ENCODE measurements around the gene OPN5.
"Not testable (repeated sequence)": the region's sequence is repeated elsewhere in the genome, so short reads cannot be mapped to it uniquely, and the experiment has no call there.

Gene OPN5, protein sequence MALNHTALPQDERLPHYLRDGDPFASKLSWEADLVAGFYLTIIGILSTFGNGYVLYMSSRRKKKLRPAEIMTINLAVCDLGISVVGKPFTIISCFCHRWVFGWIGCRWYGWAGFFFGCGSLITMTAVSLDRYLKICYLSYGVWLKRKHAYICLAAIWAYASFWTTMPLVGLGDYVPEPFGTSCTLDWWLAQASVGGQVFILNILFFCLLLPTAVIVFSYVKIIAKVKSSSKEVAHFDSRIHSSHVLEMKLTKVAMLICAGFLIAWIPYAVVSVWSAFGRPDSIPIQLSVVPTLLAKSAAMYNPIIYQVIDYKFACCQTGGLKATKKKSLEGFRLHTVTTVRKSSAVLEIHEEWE

DNA sequence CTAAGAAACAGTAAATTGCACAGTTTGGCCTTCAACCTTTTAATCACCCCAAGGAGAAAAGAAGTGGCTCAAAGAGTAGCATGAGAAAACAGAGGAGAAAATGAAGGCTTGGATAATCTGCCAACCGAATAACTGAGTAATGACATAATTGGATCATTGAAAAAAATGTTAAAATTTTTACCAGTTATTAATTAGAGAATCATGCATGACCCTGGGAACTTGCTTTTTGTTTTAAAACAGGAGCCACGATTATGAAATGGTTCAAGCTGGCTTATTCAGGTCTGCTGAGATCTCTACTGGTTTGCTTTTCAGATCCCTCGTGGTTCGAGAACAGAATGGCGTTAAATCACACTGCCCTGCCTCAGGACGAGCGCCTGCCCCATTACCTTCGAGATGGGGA, at the start of gene OPN5:
TSS of gene OPN5 (plus strand) at position 301 of the 400 bp plus-strand sequence. CDS start at position 336, 35 bp downstream.
- DNase-seq (ENCODE audit: low spot score), result no peak

DNA sequence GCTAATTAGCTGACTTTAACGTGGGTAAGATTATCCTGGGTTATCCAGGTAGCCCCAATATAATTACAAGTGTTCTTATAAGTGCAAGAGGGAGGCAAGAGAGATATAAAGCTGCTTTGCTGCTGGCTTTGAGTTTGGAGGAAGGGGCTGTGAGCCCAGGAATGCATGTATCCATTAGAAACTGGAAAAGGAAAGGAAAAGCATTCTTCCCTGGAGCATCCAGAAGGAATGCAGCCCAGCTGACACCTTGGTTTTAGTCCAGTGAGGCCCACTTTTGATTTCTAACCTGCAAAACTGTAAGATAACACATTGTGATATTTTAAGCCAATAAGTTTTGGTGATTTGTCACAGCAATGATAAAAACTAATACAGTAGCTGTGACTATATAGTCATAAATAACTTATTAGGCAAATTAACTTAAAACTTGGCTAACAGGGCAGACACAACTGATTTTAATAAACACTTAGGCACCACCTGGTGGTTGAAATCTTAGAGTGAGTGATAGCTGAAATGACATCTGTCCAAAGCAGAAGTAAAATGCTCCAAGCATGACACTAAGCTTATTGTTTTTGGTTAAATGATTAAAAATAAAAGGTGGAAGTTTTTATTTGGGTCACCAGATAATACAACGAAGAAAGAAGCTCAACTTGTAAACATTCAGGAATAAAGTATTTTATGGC, 47.8 kb upstream of the OPN5 start:
- no peak for DNase-seq (ENCODE audit: low spot score)

DNA sequence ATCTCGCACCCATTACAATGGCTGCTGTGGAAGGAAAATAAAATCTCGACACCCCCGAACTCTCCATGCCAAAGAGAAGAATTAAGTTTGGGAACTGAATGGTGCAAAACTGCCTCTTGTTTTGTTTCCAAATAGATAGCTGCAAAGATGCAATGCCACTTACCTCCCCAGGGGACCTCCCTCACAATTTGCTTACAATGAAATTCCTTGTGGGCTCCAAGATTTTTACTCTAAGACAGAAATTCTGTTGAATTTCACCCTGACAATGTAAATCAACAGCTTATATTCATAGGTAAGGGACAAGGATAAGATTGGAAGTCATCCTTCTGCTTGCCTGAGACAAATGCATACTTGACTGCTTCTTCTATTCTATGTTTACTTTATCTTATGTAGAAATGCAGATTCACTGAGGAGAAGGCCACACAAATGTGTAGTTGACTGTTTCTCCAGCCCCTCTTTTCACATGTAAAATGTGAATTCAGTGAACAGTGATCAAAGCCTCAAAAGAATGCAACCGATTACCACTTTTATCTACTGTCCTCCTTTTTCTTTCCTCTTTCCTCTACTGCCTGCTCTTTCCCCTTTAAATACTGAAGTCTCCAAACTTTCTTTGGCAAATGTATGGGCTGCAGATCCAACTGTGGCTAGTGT, 46.9 kb upstream of the OPN5 start:
- no peak for DNase-seq (ENCODE audit: low spot score)

DNA sequence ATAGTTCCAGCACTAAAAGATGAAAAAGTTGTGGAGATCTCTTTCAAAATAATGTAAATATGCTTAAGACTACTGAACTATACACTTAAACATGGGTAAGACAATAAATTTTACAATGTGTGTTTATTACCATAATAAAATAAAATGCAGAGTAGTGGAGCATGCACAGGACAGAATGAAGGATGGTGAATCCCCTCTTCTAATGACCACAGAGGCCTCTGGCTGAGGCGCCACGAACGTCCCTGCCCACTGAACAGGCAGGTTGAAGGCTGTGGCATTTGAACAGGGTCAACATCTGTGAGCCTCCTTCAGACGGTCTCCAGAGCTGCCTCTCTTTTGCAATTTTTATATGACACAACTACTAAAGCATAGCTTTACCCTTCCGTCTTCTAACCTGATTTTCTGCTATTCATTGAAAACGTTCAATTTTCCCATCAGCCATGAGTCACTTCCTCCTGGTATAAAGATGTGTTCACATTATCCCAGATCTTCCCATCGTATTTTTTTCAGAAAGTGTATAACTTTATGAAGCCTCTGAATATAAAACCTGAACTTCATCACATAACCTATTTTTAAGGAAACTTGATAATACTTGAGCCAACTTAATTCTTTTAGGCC, 45.6 kb upstream of the OPN5 start:
- no peak for DNase-seq (ENCODE audit: low spot score)

DNA sequence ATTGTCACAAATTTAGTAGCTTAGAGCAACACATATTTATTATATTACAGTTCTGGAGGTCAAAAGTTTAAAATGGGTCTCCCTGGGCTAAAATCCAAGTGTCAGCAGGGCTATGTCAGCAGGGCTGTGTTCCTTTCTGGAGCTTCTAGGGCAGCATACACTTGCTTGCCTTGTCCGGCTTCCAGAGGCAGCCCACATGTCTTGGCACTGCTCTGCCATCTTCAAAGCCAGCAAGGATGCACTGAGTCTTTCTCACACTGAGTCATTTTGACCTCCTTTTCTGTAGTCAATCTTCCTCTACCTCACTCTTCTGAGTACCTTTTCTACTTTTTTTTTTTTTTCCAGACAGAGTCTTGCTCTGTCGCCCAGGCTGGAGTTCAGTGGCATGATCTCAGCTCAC, 44.4 kb upstream of the OPN5 start:
- DNase-seq (ENCODE audit: low spot score), result no peak

DNA sequence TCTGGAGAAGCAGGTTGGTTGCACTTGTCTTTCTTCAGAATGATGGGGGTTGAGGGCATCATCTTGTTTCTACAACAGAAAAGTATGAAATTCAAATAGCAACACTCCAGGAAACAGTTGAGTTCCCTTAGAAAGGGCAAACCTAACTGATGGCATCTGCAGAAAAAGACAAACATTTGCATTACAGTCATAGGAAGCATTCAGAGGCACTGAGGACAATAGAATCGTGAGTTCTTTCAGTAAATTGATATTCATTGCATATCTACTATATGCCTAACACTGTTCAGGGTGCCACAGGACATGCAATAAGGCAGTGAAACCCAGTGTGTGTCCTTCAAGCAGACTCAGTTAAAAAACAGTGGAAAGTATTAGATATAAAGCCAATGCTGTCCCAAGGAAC, 41.1 kb upstream of the OPN5 start:
- no peak for DNase-seq (ENCODE audit: low spot score)

DNA sequence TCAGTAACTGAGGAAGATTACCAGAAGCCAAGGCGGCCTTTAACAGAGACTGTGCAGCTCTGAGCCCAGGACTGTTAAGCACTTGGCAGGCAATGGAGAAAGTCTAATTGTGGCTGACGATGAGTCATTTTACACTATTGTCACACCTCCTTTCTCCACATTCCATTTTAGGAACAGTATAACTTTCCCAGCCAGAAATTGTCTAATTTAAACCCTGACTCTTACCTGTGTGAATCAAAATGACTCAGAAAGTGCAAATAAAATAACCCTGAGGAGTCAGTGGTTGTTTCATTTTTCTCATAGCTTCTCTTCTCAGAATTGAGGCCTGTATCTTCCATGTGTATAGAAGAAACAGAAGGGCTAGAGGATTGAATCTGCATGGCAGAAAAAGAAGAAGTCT, 40.0 kb upstream of the OPN5 start:
- peak; percentile 29 for DNase-seq (ENCODE audit: low spot score)

DNA sequence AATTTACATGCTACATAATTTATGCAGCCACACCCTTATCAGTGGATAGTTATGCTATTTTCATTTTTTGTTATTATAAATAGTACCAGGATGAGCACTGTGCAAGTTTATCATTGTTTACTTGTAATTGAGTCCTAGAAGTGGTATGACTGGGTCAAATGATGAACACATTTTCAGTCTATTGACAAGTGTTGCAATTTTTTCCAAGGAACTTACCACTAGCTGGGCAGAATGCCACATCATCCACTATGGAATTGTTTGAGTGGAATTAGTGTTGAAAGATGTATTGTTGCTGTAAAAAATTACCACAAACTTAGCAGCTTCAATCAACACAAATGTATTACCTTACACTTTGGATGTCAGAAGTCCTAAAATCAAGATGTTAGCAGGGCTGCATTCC, 38.1 kb upstream of the OPN5 start:
- no peak for DNase-seq (ENCODE audit: low spot score)

DNA sequence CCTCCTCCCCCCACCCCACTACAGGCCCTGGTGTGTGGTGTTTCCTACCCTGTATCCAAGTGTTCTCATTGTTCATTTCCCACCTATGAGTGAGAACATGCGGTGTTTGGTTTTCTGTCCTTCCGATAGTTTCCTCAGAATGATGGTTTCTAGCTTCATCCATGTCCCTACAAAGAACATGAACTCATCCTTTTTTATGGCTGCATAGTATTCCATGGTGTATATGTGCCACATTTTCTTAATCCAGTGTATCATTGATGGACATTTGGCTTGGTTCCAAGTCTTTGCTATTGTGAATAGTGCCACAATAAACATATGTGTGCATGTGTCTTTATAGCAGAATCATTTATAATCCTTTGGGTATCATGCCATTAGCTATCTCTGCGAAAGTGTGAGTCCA, 36.6 kb upstream of the OPN5 start:
- DNase-seq (ENCODE audit: low spot score), result not testable (repeated sequence)

DNA sequence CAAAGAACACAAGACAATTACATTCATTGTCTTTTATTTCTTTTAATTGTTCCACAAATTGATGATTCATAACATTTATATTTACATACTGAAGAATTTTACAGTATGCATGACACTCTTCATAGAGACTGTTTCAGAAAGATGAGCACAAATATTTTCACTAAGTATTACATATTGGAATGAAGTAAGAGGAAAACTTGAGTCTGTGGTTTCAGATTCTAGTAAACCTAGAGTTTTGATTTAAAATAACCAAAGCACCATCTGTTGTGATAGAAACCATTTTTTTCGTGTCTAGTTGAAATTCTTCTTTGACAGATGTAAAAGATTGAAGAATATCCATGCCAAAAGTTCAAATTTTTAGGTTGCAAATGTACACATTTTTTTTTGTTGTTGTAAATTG, 32.1 kb upstream of the OPN5 start:
- no peak for DNase-seq (ENCODE audit: low spot score)

DNA sequence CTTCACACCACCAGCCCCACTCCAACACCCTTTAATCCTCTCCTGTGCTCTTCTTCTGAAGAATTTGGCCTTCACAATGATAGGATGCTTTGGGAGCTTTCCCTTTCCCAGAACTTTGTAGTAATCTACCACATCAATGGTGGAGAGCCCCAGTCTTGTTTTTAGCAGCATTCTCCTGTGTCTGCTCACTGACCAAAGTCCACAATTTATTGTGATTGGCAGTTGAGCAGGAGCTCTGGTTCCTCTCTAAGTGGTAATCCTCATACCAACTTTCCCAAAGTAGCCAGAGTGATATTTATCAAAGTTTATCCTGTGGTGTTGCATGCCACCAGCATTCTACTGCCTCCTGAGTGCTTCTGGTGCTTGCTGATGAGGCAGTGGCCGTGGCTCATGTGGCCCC, 29.0 kb upstream of the OPN5 start:
- no peak for DNase-seq (ENCODE audit: low spot score)

DNA sequence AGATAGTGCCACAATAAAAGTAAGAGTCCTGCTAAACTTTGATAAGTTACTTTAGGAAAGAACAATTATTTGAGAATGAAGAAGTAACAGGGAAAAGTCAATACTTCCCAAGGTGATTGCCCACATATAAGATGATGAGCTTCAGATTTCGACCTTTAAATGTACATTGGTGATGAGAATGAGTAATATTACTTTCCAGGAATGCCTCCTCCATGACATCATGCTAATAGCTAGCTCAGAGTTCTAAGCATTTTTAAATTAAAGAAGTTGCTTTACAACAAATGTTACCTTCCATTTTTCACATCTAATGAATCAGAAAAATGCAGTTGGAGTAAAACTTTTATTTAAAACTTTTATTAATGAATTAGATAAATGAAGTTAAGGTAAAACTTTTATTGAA, 22.5 kb upstream of the OPN5 start:
- no peak for DNase-seq (ENCODE audit: low spot score)

DNA sequence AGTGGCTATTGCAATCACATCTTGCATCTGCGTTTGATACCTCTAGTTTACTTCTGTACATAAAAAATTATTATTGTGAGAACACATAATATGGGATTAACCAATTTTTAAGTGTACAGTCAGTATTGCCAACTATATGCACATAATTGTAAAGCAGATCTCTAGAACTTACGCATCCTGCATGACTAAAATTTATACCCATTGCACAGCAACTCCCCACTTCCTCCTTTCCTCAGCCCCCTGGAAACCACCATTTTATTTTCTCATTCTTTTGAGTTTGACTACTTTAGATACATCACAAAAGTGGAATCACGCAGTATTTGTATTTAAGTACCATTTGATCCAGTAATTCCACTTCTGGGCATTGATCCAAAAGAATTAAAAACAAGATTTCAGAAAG, 19.3 kb upstream of the OPN5 start:
- no peak for DNase-seq (ENCODE audit: low spot score)

DNA sequence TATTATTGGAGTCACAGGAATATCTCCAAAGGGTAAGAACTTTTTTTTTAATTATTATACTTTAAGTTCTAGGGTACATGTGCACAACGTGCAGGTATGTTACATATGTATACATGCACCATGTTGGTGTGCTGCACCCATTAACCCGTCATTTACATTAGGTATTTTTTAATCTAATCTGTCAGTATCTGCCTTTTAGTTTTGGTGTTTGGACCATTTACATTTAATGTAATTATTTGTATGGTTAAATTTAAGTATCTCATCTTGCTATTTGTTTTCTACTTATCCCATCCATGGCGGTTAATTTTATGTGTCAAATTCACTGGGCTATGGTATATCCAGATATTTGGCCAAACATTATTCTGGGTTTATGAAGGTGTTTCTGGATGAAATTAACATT, 15.4 kb upstream of the OPN5 start:
- DNase-seq (ENCODE audit: low spot score), result no peak

DNA sequence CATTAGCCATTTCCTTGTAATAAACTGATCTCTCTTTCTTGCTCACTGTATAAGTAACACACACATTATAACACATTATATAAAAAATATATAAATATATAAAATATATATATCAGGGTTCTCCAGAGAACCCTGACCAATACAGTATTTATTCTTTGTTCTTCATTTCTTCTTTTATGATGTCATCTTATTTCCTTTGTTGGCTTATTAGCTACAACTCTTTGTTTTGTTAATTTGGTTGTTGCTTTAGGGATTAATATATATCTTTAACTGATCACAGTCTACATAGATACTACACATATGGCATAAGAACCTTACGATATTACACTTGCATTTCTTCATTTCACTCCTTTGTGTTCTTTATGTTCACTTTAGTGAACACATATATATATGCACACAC, 14.7 kb upstream of the OPN5 start:
- no peak for DNase-seq (ENCODE audit: low spot score)

DNA sequence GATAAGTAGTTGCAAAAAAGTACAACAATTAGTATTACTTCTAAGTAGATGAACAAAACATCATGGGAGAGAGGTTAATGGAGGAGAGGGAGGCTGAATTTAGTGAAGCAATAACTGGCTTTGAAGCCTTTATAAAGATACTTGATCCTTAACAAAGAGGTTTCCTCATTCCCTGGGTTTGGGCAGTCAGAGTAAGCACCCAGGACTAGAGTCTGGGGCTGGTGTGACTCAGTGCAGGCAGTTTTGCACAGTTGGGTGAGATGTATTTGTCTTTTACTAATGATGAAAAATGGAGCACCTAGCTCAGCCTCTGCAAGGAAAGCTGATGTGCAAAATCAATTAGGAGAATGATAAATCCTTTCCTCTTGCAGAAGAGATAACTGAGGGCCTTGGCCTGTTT, 11.8 kb upstream of the OPN5 start:
- no peak for DNase-seq (ENCODE audit: low spot score)

DNA sequence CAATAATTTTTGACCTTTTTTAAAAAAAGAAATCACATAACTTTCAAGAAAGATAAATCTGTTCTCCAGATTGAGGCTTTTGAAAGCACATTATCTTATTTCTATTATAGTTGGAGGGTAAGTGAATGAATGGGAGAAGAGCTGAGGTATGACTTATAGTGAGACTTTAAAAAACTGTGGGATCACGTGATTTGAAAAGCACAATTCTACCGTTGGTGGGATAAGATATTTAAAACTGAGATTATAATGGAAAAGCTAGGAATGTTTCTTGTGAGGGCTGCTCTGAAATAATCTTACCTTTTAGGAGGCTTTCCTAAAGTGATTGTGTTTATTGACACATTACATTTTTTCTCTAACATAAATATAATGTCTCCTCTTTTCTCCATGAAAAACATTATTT, 9.5 kb upstream of the OPN5 start:
- DNase-seq (ENCODE audit: low spot score), result no peak

DNA sequence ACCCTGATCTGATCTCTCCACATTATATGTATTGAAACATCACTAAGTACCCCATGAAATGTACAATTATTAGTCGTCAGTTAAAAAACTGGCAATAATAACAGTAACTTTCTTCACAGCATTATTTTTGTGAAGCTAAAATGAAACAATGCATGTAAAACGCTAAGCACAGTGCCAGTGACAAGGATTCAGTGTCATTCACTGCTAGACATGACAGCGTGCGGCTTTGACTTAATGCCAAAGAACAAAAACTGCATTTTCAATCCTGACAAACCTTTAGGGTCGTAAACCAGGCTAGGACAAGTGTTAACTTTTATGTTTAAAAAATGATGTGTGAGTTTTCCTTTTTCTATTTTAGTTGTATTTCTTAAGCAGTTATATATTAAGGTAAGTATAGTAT, 8.8 kb upstream of the OPN5 start:
- DNase-seq (ENCODE audit: low spot score), result no peak

DNA sequence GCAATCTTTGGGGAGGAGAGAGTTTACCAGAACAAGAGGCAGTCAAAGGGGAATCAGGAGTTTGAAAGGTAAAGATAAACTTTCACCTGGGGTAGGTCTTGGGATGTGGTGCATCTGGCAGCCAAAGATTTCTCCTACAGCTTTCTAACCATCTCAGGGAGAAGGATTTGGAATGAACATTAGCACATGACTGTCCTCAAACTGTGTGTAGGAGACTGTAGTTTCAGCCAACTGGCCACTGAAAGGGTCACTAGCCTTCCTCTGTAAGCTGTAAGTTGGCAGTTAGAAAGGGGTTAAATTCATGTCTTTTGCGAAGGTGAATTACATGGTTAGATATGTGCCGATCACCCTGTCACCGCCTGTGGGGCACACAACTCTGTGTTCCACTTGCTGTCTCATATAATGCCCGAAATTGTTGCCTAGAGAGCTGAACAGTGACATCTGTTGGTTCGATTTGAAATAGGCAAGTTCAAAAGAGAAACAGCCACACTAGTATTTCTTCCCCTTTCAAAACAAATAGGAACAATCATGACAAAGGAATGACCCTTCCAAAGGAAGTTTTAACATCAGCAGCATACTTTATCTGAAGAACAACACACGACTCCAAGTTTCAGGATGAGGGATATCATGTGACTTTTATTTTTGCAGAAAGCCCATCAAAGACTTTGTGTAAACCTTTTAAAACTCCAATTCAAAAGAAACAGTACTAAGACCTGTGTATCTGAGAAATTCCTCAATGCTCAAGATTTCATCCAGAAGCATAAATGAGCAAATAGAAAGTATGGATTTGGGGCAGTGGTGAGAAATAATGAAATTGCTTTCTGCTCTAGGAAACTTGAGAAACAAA, 1.1 kb upstream of the OPN5 start:
- DNase-seq (ENCODE audit: low spot score), result peak; percentile 67

DNA sequence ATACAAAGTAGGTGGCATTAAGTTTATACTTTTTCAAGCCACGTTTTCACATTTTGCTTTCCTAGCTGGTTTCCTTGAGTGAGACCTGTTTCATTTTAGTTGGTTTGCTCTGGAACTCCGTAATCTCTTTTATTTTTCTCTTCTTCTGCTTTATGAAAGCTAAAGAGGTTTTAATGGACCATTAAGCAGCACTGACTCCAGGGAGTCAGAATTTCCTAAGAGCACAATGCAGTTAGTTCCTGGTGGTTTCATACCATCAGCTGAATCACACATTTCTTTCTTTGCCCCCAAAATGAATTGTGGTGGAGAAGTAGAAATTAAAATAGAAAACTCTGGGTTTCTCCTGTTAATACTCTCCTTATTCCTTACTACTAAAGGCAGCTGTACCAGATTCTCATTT, 3.4 kb downstream of the OPN5 start:
- no peak for DNase-seq (ENCODE audit: low spot score)

DNA sequence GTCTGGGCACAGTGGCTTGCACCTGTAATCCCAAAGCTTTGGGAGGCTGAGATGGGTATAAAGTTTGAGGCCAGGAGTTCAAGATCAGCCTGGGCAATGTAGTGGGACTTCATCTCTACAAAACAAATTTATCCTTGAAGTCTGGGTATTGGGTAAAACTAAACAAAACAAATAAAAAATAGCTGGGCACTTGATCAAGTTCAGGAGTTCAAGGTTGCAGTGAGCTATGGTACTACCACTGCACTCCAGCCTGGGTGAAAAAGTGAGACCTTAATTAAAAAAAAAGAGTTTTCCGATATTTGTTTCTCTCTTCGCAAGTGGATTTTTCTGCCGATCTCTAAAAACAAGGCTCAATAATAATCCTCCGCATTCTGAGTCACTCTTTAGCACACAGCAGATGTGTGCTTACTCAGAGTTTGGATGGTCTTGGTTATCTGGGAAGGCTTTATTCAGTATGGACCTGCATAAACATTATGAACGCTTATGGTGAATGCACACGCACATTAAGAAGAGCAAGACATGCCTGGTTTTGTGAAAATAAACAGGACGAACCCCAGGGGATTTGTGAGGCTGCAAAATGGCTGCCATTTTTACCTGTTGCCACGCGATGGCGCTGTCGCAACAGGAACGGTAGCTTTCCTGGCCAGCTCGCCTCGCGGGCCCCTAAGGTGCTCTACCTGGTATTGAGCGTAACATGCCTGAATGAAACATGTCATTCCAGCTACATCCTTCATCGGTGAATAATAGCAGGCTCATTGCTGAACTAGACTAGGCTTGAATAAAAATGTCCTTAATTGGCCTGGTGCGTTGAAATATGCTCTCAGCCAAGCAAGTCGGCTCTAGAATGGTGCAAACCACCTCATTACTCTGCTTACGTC, 6.0 kb downstream of the OPN5 start:
- peak; percentile 64 for DNase-seq (ENCODE audit: low spot score)

Data from GM03348 (cell line).